Measurements from ENCODE around the gene THRB.

Gene THRB

DNA sequence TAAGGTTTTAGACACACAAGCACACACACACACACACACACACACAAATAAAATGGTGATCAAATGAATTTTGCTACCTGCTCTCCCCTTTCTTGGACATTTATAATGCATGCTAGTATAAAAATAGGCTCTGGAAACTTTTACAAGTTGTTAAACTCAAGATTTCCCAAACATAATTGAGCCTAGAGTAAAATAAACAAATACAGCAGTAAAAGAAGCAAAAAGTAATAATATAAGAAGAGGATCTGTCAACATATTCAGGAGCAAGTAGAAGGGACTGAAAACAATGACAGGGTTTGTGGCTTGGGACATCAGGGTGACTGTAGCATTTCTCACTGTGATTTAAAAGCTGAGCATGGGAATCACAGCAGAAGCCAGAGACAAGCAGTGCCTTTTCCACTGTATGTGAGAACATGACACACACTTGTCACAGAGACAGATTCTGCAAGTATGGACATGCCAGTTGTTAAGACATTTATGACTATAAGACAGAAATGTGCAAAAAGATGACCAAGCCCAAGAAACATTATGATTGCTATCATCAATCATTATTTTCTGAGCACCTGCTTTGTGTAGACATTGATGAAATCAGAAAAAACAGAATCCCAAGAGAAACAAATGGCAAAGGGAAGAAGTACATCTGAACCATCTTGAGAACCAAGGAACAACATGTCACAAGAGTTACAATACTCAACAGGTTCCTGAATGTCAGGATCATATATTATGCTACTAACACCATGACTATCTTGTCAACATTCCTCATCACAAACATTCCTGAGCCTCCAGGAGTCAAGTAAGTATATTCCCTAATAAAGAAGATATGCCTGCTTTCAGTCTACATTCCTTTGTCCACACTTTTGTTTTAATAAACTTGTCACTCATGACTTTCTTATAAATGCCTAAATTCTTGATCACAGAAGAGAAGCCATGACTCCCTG, 7.1 kb downstream of the THRB start:
- no peak overlapping the region for H2BK120ac ChIP-seq (ENCODE audit: low read depth, low read length)
- H4K8ac ChIP-seq (ENCODE audit: low read length) = no peak overlapping the region
- H2AK5ac ChIP-seq (ENCODE audit: low read length, severe bottlenecking) = peak overlapping the region; percentile 18
- H3K79me1 ChIP-seq (replicated peaks; ENCODE audit: low read length, poor library complexity, severe bottlenecking) = peaks cover 20% of the 10 kb centered on the region
- no peak overlapping the region for H2BK15ac ChIP-seq (ENCODE audit: low read depth, poor library complexity, severe bottlenecking)
- H3K4me2 ChIP-seq (ENCODE audit: low read length, poor library complexity, severe bottlenecking) = no peak overlapping the region
- no peak overlapping the region for H3K14ac ChIP-seq (ENCODE audit: low read length in 2 of 2)
- H3K23ac ChIP-seq (ENCODE audit: low read length in 2 of 2) = no peak overlapping the region
- no peak overlapping the region for H3K18ac ChIP-seq (ENCODE audit: low read depth in 1 of 2, low read length in 2 of 2)
- no peak overlapping the region for H3K9ac ChIP-seq (ENCODE audit: low read length)
- H3K4ac ChIP-seq (ENCODE audit: low read depth in 1 of 2, low read length in 2 of 2) = no peak overlapping the region
- peak overlapping the region; percentile 25 for H3K27ac ChIP-seq (ENCODE audit: low read length, poor library complexity, severe bottlenecking)
- no peaks in the 10 kb centered on the region for H3K36me3 ChIP-seq (ENCODE audit: control insufficient read depth in 1 of 2, insufficient read depth in 2 of 2, low read depth in 1 of 2, low read length in 2 of 2)
- H3K4me1 ChIP-seq (ENCODE audit: control insufficient read depth, insufficient read depth, low read depth, low read length) = peaks cover 2% of the 10 kb centered on the region
- no peak for DNase-seq
- no peak overlapping the region for H4K91ac ChIP-seq (ENCODE audit: low read length)
- H3K4me3 ChIP-seq (ENCODE audit: insufficient read depth in 1 of 2, low read depth in 1 of 2, low read length in 2 of 2) = no peak overlapping the region
- no peaks in the 10 kb centered on the region for H3K9me3 ChIP-seq (ENCODE audit: control insufficient read depth, low read length)
- H3K27me3 ChIP-seq (ENCODE audit: control insufficient read depth in 1 of 2, insufficient read depth in 1 of 2, low read length in 2 of 2) = no peaks in the 10 kb centered on the region
- no peak overlapping the region for H2BK5ac ChIP-seq (ENCODE audit: low read depth, low read length, poor library complexity, severe bottlenecking)
- H2BK12ac ChIP-seq (ENCODE audit: low read length in 2 of 2) = no peak overlapping the region
- H2AFZ ChIP-seq (ENCODE audit: low read depth, low read length) = no peak overlapping the region

- peaks cover 2% of the 10 kb centered on the region for H3K4me1 ChIP-seq (ENCODE audit: control insufficient read depth, insufficient read depth, low read depth, low read length)
- no peak overlapping the region for H2BK5ac ChIP-seq (ENCODE audit: low read depth, low read length, poor library complexity, severe bottlenecking)
- 94% methylated on average over 1 of the region's 1 CpG for WGBS
Measured at GRCh38 chr3:24485511-24485910, 9.1 kb downstream of the THRB start.

DNA sequence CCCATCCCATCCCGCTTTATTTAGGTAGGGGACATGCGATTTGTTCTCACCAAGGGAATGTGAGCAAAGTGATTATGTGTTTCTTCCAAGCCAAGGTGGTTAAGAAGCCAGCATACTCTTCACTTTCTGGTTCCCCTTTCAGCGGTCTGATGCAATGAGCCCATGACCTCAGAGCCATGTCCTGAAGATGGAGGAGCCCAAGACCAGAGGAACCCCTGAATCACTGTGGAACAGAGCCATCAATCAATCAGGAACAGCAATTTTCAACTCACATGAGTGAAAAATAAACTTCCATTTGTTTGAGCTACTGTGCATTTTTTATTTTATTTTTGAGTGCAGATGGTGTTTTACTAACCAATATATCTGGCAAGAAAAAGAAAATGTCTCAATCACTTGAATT, 10.8 kb downstream of the THRB start:
- Histone ChIP-seq H3K27me3 (ENCODE audit: control insufficient read depth in 1 of 2, insufficient read depth in 1 of 2, low read length in 2 of 2) (no peaks in the 10 kb centered on the region), H2BK12ac (ENCODE audit: low read length in 2 of 2) (no peak overlapping the region), H3K14ac (ENCODE audit: low read length in 2 of 2) (no peak overlapping the region), H4K91ac (ENCODE audit: low read length) (no peak overlapping the region), H2AK5ac (ENCODE audit: low read length, severe bottlenecking) (no peak overlapping the region), H3K36me3 (ENCODE audit: control insufficient read depth in 1 of 2, insufficient read depth in 2 of 2, low read depth in 1 of 2, low read length in 2 of 2) (no peaks in the 10 kb centered on the region), H2BK15ac (ENCODE audit: low read depth, poor library complexity, severe bottlenecking) (no peak overlapping the region), H3K4ac (ENCODE audit: low read depth in 1 of 2, low read length in 2 of 2) (no peak overlapping the region), H3K18ac (ENCODE audit: low read depth in 1 of 2, low read length in 2 of 2) (no peak overlapping the region), H3K9me3 (ENCODE audit: control insufficient read depth, low read length) (no peaks in the 10 kb centered on the region), H2BK5ac (ENCODE audit: low read depth, low read length, poor library complexity, severe bottlenecking) (no peak overlapping the region), H3K9ac (ENCODE audit: low read length) (no peak overlapping the region), H4K8ac (ENCODE audit: low read length) (no peak overlapping the region), H2BK120ac (ENCODE audit: low read depth, low read length) (no peak overlapping the region), H3K4me2 (ENCODE audit: low read length, poor library complexity, severe bottlenecking) (no peak overlapping the region), H3K79me1 (replicated peaks; ENCODE audit: low read length, poor library complexity, severe bottlenecking) (peaks cover 11% of the 10 kb centered on the region), H2AFZ (ENCODE audit: low read depth, low read length) (no peak overlapping the region), H3K4me1 (ENCODE audit: control insufficient read depth, insufficient read depth, low read depth, low read length) (peaks cover 2% of the 10 kb centered on the region), H3K23ac (ENCODE audit: low read length in 2 of 2) (no peak overlapping the region), H3K4me3 (ENCODE audit: insufficient read depth in 1 of 2, low read depth in 1 of 2, low read length in 2 of 2) (no peak overlapping the region), H3K27ac (ENCODE audit: low read length, poor library complexity, severe bottlenecking) (no peak overlapping the region)
- no peak for DNase-seq
- 100% methylated on average over 3 of the region's 3 CpGs for WGBS

More at GRCh38 chr3:24485511-24485910, 9.1 kb downstream of the THRB start:
- Histone ChIP-seq H2BK120ac (ENCODE audit: low read depth, low read length) (no peak overlapping the region), H3K4me2 (ENCODE audit: low read length, poor library complexity, severe bottlenecking) (no peak overlapping the region), H2BK12ac (ENCODE audit: low read length in 2 of 2) (no peak overlapping the region), H3K18ac (ENCODE audit: low read depth in 1 of 2, low read length in 2 of 2) (no peak overlapping the region), H3K9ac (ENCODE audit: low read length) (no peak overlapping the region), H3K9me3 (ENCODE audit: control insufficient read depth, low read length) (no peaks in the 10 kb centered on the region), H3K36me3 (ENCODE audit: control insufficient read depth in 1 of 2, insufficient read depth in 2 of 2, low read depth in 1 of 2, low read length in 2 of 2) (no peaks in the 10 kb centered on the region), H3K27ac (ENCODE audit: low read length, poor library complexity, severe bottlenecking) (no peak overlapping the region), H2BK15ac (ENCODE audit: low read depth, poor library complexity, severe bottlenecking) (no peak overlapping the region), H4K91ac (ENCODE audit: low read length) (no peak overlapping the region), H3K23ac (ENCODE audit: low read length in 2 of 2) (no peak overlapping the region), H3K79me1 (replicated peaks; ENCODE audit: low read length, poor library complexity, severe bottlenecking) (peaks cover 16% of the 10 kb centered on the region), H3K27me3 (ENCODE audit: control insufficient read depth in 1 of 2, insufficient read depth in 1 of 2, low read length in 2 of 2) (no peaks in the 10 kb centered on the region), H3K4ac (ENCODE audit: low read depth in 1 of 2, low read length in 2 of 2) (no peak overlapping the region), H2AK5ac (ENCODE audit: low read length, severe bottlenecking) (no peak overlapping the region), H2AFZ (ENCODE audit: low read depth, low read length) (no peak overlapping the region), H4K8ac (ENCODE audit: low read length) (no peak overlapping the region), H3K4me3 (ENCODE audit: insufficient read depth in 1 of 2, low read depth in 1 of 2, low read length in 2 of 2) (peak overlapping the region in 1 of 2 experiments; percentile 55), H3K14ac (ENCODE audit: low read length in 2 of 2) (no peak overlapping the region)
- peak; percentile 33 for DNase-seq

DNA sequence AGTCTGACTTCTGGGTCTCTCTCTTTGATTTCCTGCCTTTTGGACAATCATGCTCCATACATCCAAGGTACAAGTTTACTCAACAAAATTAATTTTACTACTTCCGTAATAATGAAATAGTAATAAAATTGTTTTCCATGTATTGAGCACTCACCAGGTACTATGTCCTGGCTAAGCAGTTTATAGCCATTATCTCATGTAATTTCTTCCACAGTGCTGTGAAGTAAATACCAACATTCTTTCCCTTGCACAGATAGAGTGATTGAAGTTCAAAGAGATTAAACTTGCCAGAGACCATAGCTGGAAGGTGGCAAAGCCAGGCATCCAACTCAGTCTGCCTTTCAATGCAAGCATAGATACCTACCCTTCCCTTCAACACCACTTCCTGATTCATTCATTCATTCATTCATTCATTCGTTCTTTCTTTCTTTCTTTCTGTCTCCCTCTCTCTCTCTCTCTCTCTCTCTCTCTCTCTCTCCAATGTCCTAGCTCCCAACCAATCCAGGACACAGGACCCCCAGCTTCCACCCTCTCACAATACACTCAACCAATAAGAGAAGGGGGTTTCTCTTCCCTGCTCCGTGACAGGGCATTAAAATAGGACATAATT, 12.4 kb downstream of the THRB start:
- Histone ChIP-seq H3K9me3 (ENCODE audit: control insufficient read depth, low read length) (no peaks in the 10 kb centered on the region), H3K4me3 (ENCODE audit: insufficient read depth in 1 of 2, low read depth in 1 of 2, low read length in 2 of 2) (no peak overlapping the region), H3K9ac (ENCODE audit: low read length) (no peak overlapping the region), H4K8ac (ENCODE audit: low read length) (no peak overlapping the region), H4K91ac (ENCODE audit: low read length) (no peak overlapping the region), H3K4me2 (ENCODE audit: low read length, poor library complexity, severe bottlenecking) (no peak overlapping the region), H3K4me1 (ENCODE audit: control insufficient read depth, insufficient read depth, low read depth, low read length) (no peaks in the 10 kb centered on the region), H3K14ac (ENCODE audit: low read length in 2 of 2) (no peak overlapping the region), H3K27ac (ENCODE audit: low read length, poor library complexity, severe bottlenecking) (no peak overlapping the region), H3K4ac (ENCODE audit: low read depth in 1 of 2, low read length in 2 of 2) (no peak overlapping the region), H2AK5ac (ENCODE audit: low read length, severe bottlenecking) (no peak overlapping the region), H2BK15ac (ENCODE audit: low read depth, poor library complexity, severe bottlenecking) (no peak overlapping the region), H2BK12ac (ENCODE audit: low read length in 2 of 2) (no peak overlapping the region), H3K36me3 (ENCODE audit: control insufficient read depth in 1 of 2, insufficient read depth in 2 of 2, low read depth in 1 of 2, low read length in 2 of 2) (no peaks in the 10 kb centered on the region), H3K23ac (ENCODE audit: low read length in 2 of 2) (no peak overlapping the region), H2AFZ (ENCODE audit: low read depth, low read length) (no peak overlapping the region), H2BK5ac (ENCODE audit: low read depth, low read length, poor library complexity, severe bottlenecking) (no peak overlapping the region), H3K18ac (ENCODE audit: low read depth in 1 of 2, low read length in 2 of 2) (no peak overlapping the region), H2BK120ac (ENCODE audit: low read depth, low read length) (no peak overlapping the region), H3K27me3 (ENCODE audit: control insufficient read depth in 1 of 2, insufficient read depth in 1 of 2, low read length in 2 of 2) (no peaks in the 10 kb centered on the region), H3K79me1 (replicated peaks; ENCODE audit: low read length, poor library complexity, severe bottlenecking) (peaks cover 12% of the 10 kb centered on the region)
- no peak for DNase-seq
- WGBS = 98% methylated on average over 2 of the region's 3 CpGs
